Measurements from ENCODE around the gene ADGRA3. TPM values are rescaled to one million over a fixed set of nuclear protein-coding genes. Genes with fewer than 3 reads are reported as not detected.

The ADGRA3 gene
- total RNA-seq, 4 donors from 2014 or later: 99.1 to 117 (median 109) TPM

GRCh38 chr4:22339491-22339890, 176.4 kb downstream of the ADGRA3 start:
- WGBS, 2 donors: 19 to 35% methylated on average over 5 of the region's 5 CpGs
- DNase-seq: peak; percentile 84 to 87
- intact Hi-C loops (cut with DNase I): no loop called here
- H3K9me3 ChIP-seq: no peaks in the 10 kb centered on the region
- H3K27me3 ChIP-seq: no peaks in the 10 kb centered on the region
- no peak overlapping the region for H3K4me3 ChIP-seq (replicated peaks in 1 of 3)
- H3K36me3 ChIP-seq: no peaks in the 10 kb centered on the region
- TF ChIP-seq POLR2A (IDR thresholded peaks at IDR 0.05): no peak
- no peak for TF ChIP-seq CTCF (IDR thresholded peaks at IDR 0.05)
- peaks cover 0 to 11% of the 10 kb centered on the region in 2 donors for H3K4me1 ChIP-seq
- H3K27ac ChIP-seq: peak overlapping the region; percentile 6 to 48 (median 17)

DNA sequence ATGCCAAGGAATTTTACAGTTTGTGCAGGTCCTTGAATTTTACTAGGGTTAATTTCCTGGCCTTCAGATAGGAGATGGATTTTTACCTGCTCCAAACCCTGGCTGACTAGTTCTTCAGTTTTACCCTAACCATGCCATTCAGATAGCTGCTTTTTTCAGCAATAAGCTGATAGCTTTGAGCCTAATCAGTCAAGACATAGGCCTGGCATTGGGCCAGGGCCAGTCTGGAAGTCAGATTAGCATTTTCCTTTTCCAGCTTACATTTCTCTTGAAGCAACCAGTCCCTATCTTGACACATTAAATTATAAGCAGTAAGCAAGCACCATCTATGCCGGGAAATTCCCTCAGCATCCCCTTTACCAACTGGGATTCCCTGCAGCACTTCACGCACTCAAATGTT, 177.1 kb downstream of the ADGRA3 start:
- Histone ChIP-seq H3K4me1 (peaks cover 0 to 11% of the 10 kb centered on the region in 2 donors), H3K27me3 (no peaks in the 10 kb centered on the region), H3K36me3 (no peaks in the 10 kb centered on the region), H3K4me3 (replicated peaks in 1 of 3) (no peak overlapping the region), H3K27ac (no peak overlapping the region), H3K9me3 (no peaks in the 10 kb centered on the region)
- 65 to 78% methylated on average over 2 of the region's 2 CpGs for WGBS, 2 donors
- no peak for TF ChIP-seq POLR2A (IDR thresholded peaks at IDR 0.05)
- TF ChIP-seq CTCF (IDR thresholded peaks at IDR 0.05): no peak
- intact Hi-C loops (cut with DNase I): no loop called here
- DNase-seq: peak; percentile 43 to 47

Other genes with a start within 250 kb of the ADGRA3 start
- gene GBA3, start 176.9 kb upstream of the ADGRA3 start, total RNA-seq: under 1 TPM; 0.33 to 0.89 (median 0.77) TPM

All from thyroid gland (tissue), 4 donors.